Measurements from ENCODE around the gene TIAM2.

- TF ChIP-seq POLR2A (IDR thresholded peaks at IDR 0.05; ENCODE audit: low read length) = no peak
- TF ChIP-seq GATA1 (IDR thresholded peaks at IDR 0.05; ENCODE audit: low read depth, low read length) = no peak
Measured at GRCh38 chr6:155040154-155040553, 45.0 kb downstream of the TIAM2 start.

All from erythroblast (primary cell).